ENCODE results near the gene PLD4. TPM values are rescaled to one million over a fixed set of nuclear protein-coding genes. Genes with fewer than 3 reads are reported as not detected.
"Not testable (repeated sequence)": the region's sequence is repeated elsewhere in the genome, so short reads cannot be mapped to it uniquely, and the experiment has no call there.

Gene PLD4
- total RNA-seq, 1 donor = 25.6 TPM

GRCh38 chr14:104898195-104898558 is 26.5 kb upstream of the PLD4 start:
- no peak for DNase-seq (ENCODE audit: low read depth in 2 of 3, low spot score in 2 of 3)

- no peak for DNase-seq (ENCODE audit: low read depth in 2 of 3, low spot score in 2 of 3)
These were observed 25.7 kb upstream of the PLD4 start for GRCh38 chr14:104898870-104899510.

- no peak for DNase-seq (ENCODE audit: low read depth in 2 of 3, low spot score in 2 of 3)
These were observed 24.9 kb upstream of the PLD4 start for GRCh38 chr14:104899781-104900180.

- no peak for DNase-seq (ENCODE audit: low read depth in 2 of 3, low spot score in 2 of 3)
These were observed 23.8 kb upstream of the PLD4 start for GRCh38 chr14:104900639-104901512.

- no peak for DNase-seq (ENCODE audit: low read depth in 2 of 3, low spot score in 2 of 3)
These were observed 20.7 kb upstream of the PLD4 start for GRCh38 chr14:104903990-104904389.

- DNase-seq (ENCODE audit: low read depth in 2 of 3, low spot score in 2 of 3) = not testable (repeated sequence)
These were observed 19.8 kb upstream of the PLD4 start for GRCh38 chr14:104904650-104905578.

- DNase-seq (ENCODE audit: low read depth in 2 of 3, low spot score in 2 of 3) = not testable (repeated sequence)
These were observed 19.1 kb upstream of the PLD4 start for GRCh38 chr14:104905579-104905933.

- no peak for DNase-seq (ENCODE audit: low read depth in 2 of 3, low spot score in 2 of 3)
These were observed 16.4 kb upstream of the PLD4 start for GRCh38 chr14:104908303-104908702.

GRCh38 chr14:104912053-104912452 is 12.6 kb upstream of the PLD4 start:
- DNase-seq (ENCODE audit: low read depth in 2 of 3, low spot score in 2 of 3) = no peak

- no peak for DNase-seq (ENCODE audit: low read depth in 2 of 3, low spot score in 2 of 3)
These were observed 11.2 kb upstream of the PLD4 start for GRCh38 chr14:104913435-104913834.

GRCh38 chr14:104917116-104917515 is 7.6 kb upstream of the PLD4 start:
- DNase-seq (ENCODE audit: low read depth in 2 of 3, low spot score in 2 of 3) = no peak

- DNase-seq (ENCODE audit: low read depth in 2 of 3, low spot score in 2 of 3) = no peak
These were observed 6.7 kb upstream of the PLD4 start for GRCh38 chr14:104917993-104918392.

- not testable (repeated sequence) for DNase-seq (ENCODE audit: low read depth in 2 of 3, low spot score in 2 of 3)
These were observed 5.3 kb upstream of the PLD4 start for GRCh38 chr14:104919152-104919992.

- DNase-seq (ENCODE audit: low read depth in 2 of 3, low spot score in 2 of 3) = no peak
These were observed 4.7 kb upstream of the PLD4 start for GRCh38 chr14:104919993-104920315.

GRCh38 chr14:104923640-104924420 is 849 bp upstream of the PLD4 start:
- DNase-seq (ENCODE audit: low read depth in 2 of 3, low spot score in 2 of 3) = no peak

- DNase-seq (ENCODE audit: low read depth in 2 of 3, low spot score in 2 of 3) = no peak
These were observed 655 bp downstream of the PLD4 start for GRCh38 chr14:104925214-104925854.

GRCh38 chr14:104925855-104926609 is 1.4 kb downstream of the PLD4 start:
- no peak for DNase-seq (ENCODE audit: low read depth in 2 of 3, low spot score in 2 of 3)

Data from hematopoietic multipotent progenitor cell (in vitro differentiated cells).